ENCODE data around the gene REEP2. TPM values are rescaled to one million over a fixed set of nuclear protein-coding genes. Genes with fewer than 3 reads are reported as not detected.
"Not testable (repeated sequence)": the region's sequence is repeated elsewhere in the genome, so short reads cannot be mapped to it uniquely, and the experiment has no call there.

Gene REEP2
- total RNA-seq, 4 donors from 2014 or later: 1.2 to 7.4 (median 3.4) TPM

GRCh38 chr5:138470322-138471051 is 31.6 kb downstream of the REEP2 start:
- Histone ChIP-seq H3K9me3 (no peaks in the 10 kb centered on the region), H3K27me3 (peaks cover 0 to 6% (median 0%) of the 10 kb centered on the region in 3 donors), H3K36me3 (no peaks in the 10 kb centered on the region), H3K27ac (peak overlapping the region in 1 of 4 donors; percentile 42), H3K4me3 (no peak overlapping the region), H3K4me1 (peaks cover 7 to 15% of the 10 kb centered on the region in 2 donors)
- in situ Hi-C loops (cut with MboI; ENCODE audit: low sequenced_read_pairs in 4 of 4): no loop called here
- intact Hi-C loops (cut with DNase I; ENCODE audit: low total_unique reads): no loop called here
- no peak for TF ChIP-seq POLR2A (IDR thresholded peaks at IDR 0.05)
- TF ChIP-seq, protein P1, sequence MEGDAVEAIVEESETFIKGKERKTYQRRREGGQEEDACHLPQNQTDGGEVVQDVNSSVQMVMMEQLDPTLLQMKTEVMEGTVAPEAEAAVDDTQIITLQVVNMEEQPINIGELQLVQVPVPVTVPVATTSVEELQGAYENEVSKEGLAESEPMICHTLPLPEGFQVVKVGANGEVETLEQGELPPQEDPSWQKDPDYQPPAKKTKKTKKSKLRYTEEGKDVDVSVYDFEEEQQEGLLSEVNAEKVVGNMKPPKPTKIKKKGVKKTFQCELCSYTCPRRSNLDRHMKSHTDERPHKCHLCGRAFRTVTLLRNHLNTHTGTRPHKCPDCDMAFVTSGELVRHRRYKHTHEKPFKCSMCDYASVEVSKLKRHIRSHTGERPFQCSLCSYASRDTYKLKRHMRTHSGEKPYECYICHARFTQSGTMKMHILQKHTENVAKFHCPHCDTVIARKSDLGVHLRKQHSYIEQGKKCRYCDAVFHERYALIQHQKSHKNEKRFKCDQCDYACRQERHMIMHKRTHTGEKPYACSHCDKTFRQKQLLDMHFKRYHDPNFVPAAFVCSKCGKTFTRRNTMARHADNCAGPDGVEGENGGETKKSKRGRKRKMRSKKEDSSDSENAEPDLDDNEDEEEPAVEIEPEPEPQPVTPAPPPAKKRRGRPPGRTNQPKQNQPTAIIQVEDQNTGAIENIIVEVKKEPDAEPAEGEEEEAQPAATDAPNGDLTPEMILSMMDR (IDR thresholded peaks at IDR 0.05 in 4 of 5, conservative IDR thresholded peaks at IDR 0.05 in 1 of 5): no peak
- no peak for DNase-seq
- ATAC-seq: no peak

- Histone ChIP-seq H3K36me3 (no peaks in the 10 kb centered on the region), H3K9me3 (no peaks in the 10 kb centered on the region), H3K27ac (no peak overlapping the region), H3K27me3 (peaks cover 0 to 3% (median 0%) of the 10 kb centered on the region in 3 donors), H3K4me3 (no peak overlapping the region), H3K4me1 (peaks cover 4 to 10% of the 10 kb centered on the region in 2 donors)
- in situ Hi-C loops (cut with MboI; ENCODE audit: low sequenced_read_pairs in 4 of 4): no loop called here
- ATAC-seq (no peak), DNase-seq (no peak)
- intact Hi-C loops (cut with DNase I; ENCODE audit: low total_unique reads): no loop called here
- TF ChIP-seq, protein P1 (IDR thresholded peaks at IDR 0.05 in 4 of 5, conservative IDR thresholded peaks at IDR 0.05 in 1 of 5): no peak
- TF ChIP-seq POLR2A (IDR thresholded peaks at IDR 0.05): no peak
Observed at GRCh38 chr5:138471052-138471361, 32.1 kb downstream of the REEP2 start.

GRCh38 chr5:138472353-138472752 is 33.5 kb downstream of the REEP2 start:
- in situ Hi-C loops (cut with MboI; ENCODE audit: low sequenced_read_pairs in 4 of 4): no loop called here
- TF ChIP-seq, protein P1 (IDR thresholded peaks at IDR 0.05 in 4 of 5, conservative IDR thresholded peaks at IDR 0.05 in 1 of 5): no peak
- TF ChIP-seq POLR2A (IDR thresholded peaks at IDR 0.05): no peak

DNA sequence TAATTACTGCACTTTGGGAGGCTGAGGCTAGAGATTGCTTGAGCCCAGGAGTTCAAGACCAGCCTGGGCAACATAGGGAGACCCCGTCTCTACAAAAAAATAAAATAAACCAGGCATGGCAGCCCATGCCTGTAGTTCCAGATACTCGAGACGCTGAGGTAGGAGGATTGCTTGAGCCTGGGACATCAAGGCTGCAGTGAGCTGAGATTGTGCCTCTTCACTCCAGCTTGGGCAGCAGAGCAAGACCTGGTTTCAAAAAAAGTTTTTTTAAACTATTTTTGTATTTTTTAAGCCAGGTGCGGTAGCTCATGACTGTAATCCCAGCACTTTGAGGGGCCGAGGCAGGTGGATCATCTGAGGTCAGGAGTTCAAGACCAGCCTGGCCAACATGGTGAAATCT is 34.3 kb downstream of the REEP2 start:
- DNase-seq; in situ Hi-C loops (cut with MboI; ENCODE audit: low sequenced_read_pairs in 4 of 4); H3K27me3 ChIP-seq; H3K9me3 ChIP-seq; H3K4me3 ChIP-seq; H3K27ac ChIP-seq; H3K36me3 ChIP-seq; ATAC-seq; H3K4me1 ChIP-seq; intact Hi-C loops (cut with DNase I; ENCODE audit: low total_unique reads): not testable (repeated sequence)

More at GRCh38 chr5:138472353-138472752, 33.5 kb downstream of the REEP2 start:
- Histone ChIP-seq H3K27me3 (no peaks in the 10 kb centered on the region), H3K36me3 (no peaks in the 10 kb centered on the region), H3K4me1 (no peaks in the 10 kb centered on the region), H3K4me3 (no peak overlapping the region), H3K27ac (no peak overlapping the region), H3K9me3 (no peaks in the 10 kb centered on the region)
- intact Hi-C loops (cut with DNase I; ENCODE audit: low total_unique reads): no loop called here
- ATAC-seq (no peak), DNase-seq (no peak)

DNA sequence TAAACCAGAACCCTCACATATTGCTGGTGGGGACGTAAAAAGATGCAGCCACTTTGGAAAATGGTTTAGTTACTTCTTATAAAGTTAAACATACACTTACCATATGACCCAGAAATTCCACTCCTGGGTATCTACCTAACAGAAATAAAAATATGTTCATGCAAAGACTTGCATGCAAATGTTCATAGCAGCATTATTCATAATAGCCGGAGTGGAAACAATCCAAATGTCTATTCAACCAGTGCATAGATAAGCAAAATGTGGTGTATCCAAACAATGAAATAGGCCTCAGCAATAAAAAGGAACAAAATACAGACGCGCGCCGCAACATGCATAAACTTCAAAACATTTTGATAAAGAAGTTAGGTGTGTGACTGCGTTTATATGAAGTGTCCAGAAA is 38.1 kb downstream of the REEP2 start:
- Histone ChIP-seq H3K4me1 (no peaks in the 10 kb centered on the region), H3K27ac (no peak overlapping the region), H3K9me3 (no peaks in the 10 kb centered on the region), H3K27me3 (no peaks in the 10 kb centered on the region), H3K4me3 (no peak overlapping the region), H3K36me3 (no peaks in the 10 kb centered on the region)
- no peak for ATAC-seq
- intact Hi-C loops (cut with DNase I; ENCODE audit: low total_unique reads): no loop called here
- TF ChIP-seq, protein P1 (IDR thresholded peaks at IDR 0.05 in 4 of 5, conservative IDR thresholded peaks at IDR 0.05 in 1 of 5): no peak
- no peak for TF ChIP-seq POLR2A (IDR thresholded peaks at IDR 0.05)
- in situ Hi-C loops (cut with MboI; ENCODE audit: low sequenced_read_pairs in 4 of 4): no loop called here
- no peak for DNase-seq
